NCI-H2196 treated with DMSO at 0.1 percent for 48 hours (cell line): ENCODE data around the gene MPZ.
"Not testable (repeated sequence)": the region's sequence is repeated elsewhere in the genome, so short reads cannot be mapped to it uniquely, and the experiment has no call there.

Experiments used
- DNase-seq: peaks from one replicate; lab custom pipeline; 2025; ENCODE audit not compliant: unreplicated experiment; lab: John Stamatoyannopoulos, UW

Gene MPZ

DNA sequence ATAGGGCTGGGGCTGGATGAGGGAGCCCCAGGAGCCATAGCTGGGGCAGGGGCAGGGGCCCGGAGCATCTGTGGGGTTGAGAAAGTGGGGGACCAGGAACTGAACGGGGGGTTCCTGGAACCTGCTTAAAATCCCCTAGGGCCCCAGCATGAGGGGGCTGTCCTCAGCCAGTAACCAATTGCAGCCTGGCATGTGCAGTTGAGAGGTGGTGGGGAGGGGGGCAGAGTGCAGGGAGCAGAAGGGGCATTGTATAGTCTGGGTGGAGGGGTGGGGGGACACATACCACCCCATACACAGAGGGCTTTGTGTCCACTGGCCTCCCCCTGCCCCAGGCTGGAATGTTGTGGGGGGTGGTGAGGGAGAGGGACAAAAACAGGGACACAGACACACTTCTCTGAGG is at the start of gene MPZ:
Gene MPZ, minus strand, starts transcription at position 101 of the 400 bp plus-strand sequence. Its CDS starts 63 bp downstream, at position 38.
- DNase-seq, result no peak

DNA sequence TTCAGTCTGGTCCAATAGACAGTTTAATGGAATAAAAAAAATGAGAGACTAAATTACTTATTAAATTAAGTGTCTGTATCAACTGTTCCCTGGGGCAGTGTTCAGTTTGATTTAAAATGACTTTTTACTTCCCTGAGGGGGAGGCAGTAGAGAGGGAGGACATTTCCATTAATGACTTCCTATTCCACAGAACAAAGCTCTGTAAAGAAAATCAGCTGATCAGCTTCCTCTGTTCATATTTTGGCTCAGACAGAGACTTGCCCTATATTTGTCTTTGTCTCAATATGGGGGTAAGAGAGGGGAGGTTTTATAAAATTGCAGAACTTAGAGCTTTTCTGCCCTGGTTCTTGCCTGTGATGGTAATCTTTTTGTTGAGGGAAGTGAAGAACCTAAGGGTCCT is 49.5 kb upstream of the MPZ start:
- DNase-seq, result no peak

GRCh38 chr1:161357073-161357472 is 47.3 kb upstream of the MPZ start:
- DNase-seq, result no peak

DNA sequence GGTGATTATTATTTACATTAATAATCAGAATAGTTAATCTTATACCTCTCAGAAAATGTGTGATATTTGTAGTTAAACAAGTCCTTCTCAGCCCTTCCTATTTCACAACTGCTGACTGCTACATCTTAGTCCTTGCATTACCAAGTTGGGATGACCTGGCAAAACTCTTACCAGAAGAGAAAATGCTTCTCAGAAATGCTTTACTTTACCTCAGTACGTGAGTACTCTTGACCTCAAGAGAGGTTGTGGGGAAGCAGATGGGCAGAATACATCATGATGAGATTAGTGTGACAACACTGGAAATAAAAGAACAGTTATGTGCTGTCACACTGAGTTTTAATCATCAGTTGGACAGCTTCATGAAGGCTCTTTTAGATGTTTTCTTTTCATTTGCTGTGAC is 41.7 kb upstream of the MPZ start:
- no peak for DNase-seq

GRCh38 chr1:161350671-161351070 is 40.9 kb upstream of the MPZ start:
- DNase-seq, result no peak

DNA sequence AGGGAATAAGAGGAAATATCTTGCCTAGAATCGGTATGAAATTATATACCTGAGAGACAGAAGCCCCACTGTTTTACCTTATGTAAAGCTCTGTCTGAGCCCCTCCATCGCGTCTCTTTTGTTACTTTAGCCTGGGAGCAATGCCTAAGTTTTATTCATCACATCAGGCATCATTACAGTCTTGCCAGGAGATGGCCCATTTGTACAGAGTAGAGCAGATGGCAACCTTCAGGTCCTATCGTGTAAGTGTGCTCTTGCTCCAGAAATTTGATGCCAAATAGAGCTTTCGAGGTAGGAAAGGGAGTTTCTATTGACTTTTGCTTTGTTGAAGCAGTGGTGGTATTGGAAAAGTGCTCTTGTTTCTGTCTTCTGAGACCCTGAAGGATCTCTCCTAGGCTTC is 33.1 kb upstream of the MPZ start:
- DNase-seq, result no peak

GRCh38 chr1:161342177-161342576 is 32.4 kb upstream of the MPZ start:
- DNase-seq, result no peak

DNA sequence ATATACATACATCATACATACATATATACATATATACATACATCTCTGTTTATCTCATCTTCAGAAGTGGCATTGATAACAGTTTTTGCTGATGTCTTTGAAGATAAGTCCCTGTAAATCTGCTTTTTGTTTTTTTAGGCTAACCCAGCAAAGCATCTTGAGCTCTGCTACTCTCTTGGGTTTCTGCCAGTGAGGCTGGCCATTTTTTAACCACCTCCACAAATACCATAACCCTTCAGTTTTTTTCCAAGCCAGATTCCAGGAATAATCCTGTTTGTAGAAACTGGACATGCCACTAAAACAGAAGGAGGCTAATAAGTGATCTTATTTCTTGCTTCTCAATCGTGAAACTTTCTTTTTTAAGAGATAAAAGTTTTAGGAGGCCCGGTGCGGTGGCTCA is 26.0 kb upstream of the MPZ start:
- DNase-seq, result no peak

DNA sequence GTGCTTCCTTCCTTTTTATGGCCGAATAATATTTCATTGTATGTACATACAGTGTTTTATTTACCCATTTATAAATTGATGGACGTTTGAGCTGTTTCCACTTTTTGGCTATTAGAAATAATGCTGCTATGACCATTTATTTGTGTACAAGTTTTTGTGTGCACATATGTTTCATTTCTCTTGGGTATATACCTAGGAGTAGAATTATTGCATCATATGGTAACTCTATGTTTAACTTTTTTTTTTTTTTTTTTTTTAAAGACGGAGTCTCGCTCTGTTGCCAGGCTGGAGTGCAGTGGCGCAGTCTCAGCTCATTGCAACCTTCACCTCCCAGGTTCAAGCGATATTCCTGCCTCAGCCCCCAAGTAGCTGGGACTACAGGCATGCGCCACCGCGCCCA is 23.4 kb upstream of the MPZ start:
- no peak for DNase-seq

DNA sequence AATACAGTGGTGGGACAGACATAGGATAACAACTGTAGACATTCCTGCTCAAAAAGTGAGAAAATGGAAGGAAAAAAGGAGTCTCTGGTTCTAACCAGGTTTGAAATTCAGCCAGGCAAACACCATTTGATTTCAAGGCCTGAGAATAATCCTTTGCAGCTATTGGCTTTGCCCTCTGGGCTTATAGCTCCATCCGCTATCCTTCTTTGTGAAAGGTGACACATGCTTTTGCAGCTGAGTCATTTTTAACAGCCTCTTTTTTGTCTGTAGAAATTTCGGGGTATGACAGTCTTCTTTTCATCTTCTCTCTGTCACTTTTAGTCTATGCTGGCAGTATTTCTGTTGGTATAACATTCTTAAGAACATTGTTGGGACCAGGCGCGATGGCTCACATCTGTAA is 20.6 kb upstream of the MPZ start:
- DNase-seq, result no peak

- no peak for DNase-seq
Observed at GRCh38 chr1:161324020-161324419, 14.3 kb upstream of the MPZ start.

DNA sequence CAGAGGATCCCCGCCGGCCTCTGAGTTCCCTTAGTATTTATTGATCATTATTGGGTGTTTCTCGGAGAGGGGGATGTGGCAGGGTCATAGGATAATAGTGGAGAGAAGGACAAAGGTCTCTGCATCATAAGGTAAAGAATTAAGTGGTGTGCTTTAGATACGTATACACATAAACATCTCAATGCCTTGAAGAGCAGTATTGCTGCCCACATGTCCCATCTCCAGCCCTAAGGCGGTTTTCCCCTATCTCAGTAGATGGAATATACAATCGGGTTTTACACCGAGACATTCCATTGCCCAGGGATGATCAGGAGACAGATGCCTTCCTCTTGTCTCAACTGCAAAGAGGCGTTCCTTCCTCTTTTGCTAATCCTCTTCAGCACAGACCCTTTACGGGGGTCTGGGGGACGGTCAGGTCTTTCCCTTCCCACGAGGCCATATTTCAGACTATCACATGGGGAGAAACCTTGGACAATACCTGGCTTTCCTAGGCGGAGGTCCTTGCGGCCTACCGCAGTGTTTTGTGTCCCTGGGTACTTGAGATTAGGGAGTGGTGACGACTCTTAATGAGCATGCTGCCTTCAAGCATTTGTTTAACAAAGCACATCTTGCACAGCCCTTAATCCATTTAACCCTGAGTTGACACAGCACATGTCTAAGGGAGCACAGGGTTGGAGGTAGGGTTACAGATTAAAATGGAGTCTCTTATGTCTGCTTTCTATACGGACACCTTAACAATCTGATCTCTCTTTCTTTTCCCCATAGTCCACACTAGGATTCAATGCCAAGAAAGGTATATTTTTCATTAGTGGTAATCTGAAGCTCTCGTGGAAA is 6.3 kb upstream of the MPZ start:
- not testable (repeated sequence) for DNase-seq

DNA sequence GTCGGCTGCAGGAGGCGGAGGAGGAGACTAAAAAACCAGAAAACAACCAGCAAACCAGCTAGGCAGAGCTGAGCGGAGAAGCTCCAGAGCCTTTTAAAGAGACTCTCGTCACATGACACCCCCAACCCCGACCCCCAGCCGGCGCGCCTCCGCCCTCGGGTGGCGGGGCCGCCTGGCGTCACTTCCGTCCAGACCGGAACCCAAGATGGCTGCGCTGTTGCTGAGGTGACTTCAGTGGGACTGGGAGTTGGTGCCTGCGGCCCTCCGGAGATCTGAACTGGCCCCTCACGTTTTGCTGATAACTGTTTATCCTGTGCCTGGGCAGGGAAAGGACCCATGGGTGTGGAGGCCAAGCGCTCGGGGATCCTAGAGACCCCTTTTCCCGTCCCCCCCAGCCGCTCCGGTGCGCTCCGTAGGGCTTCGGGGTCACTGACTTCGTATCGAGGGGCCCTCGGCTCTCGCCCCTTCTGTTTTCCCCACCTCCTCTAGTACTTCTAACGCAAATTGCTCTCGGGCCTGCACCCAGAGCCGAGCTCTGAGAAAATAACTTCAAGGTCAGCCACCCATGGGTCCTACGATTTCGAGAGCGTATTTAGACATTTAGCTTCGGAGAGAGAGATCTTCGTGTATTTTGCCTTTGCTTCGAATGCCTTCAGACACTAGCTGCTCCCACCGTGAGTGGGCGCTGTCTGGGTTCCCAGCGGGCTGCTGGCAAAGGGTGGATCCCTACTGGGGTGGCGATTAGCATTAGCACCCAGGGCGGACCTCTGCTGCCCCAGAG is 4.6 kb upstream of the MPZ start, which contains the start of gene SDHC:
Gene SDHC, plus strand, starts transcription at position 181 of the 781 bp plus-strand sequence. Its CDS starts 25 bp downstream, at position 206.
- peak; percentile 80 for DNase-seq

GRCh38 chr1:161313554-161314200 is 3.9 kb upstream of the MPZ start:
- no peak for DNase-seq

DNA sequence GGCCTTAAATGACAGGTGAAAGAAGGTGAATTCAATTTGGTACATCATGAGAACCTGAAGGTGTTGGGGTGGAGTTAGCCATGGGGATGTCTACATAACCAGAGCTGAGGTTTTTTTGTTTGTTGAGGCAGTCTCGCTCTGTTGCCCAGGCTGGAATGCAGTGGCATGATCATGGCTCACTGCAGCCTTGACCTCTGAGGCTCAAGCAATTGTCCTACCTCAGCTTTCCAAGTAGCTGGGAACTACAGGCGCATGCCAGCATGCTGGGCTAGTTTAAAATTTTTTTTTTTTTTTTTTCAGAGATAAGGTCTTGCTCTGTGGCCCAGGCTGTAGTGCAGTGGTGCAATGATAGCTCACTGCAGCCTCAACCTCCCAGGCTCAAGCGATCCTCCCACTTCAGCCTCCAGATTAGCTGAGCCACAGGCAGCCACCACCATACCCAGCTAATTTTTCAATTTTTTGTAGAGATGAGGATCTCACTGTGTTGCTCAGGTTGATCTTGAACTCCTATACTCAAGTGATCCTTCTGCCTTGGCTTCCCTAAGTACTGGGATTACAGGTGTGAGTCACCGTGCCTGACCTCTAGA is 1.9 kb upstream of the MPZ start:
- DNase-seq, result no peak

DNA sequence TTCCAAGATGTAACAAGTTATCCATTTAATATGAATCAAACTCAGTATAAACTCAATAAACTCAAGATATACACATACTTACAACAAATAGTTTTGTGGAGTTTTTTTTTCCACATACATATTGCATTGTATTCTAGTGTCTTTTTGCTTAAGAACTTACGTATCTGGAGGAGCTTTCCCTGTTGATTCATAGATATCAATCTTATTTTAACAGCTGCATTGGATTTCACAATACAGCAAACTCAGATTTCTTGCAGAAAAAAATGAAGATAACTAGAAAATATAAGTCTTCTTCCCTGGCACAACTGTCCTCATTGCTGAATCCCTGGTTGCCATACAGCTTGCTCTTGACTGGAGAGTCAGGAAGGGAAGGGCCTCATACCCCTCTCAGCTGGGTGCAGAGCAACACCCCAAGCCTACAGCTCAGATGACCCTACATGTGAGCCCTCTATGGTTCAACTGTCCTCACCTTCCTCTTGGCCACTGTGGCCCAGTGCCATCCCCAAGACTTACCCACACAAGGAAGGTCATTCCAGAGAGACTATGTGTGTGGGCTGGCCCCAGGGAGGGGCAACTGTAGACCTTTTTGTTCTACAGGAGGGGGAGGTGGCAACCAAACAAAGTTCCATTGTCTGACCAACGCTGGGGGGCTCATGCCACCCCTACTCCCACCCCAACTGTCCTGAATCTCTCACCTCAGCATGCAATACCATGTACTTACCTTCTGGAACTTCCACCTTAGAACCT is 1.7 kb downstream of the MPZ start:
- DNase-seq, result no peak

GRCh38 chr1:161307230-161307768 is 2.5 kb downstream of the MPZ start:
- DNase-seq, result no peak

GRCh38 chr1:161305867-161306519 is 3.8 kb downstream of the MPZ start:
- DNase-seq, result peak; percentile 83

GRCh38 chr1:161304927-161305866 is 4.6 kb downstream of the MPZ start:
- DNase-seq, result no peak
